Hair follicular keratinocyte (primary cell): ENCODE results near the gene CDKL5. TPM values are rescaled to one million over a fixed set of nuclear protein-coding genes. Genes with fewer than 3 reads are reported as not detected.

Experiments used
- total RNA-seq: library from RNA; depleted of rRNA; stranded (reverse); fragments of >200 nt; gene quantifications from 2 replicates; pipeline ENCODE4 v1.2.3, GENCODE V29; 2015

CDKL5 gene
- total RNA-seq: 0.84 and 3.4 TPM in 2 replicates

DNA sequence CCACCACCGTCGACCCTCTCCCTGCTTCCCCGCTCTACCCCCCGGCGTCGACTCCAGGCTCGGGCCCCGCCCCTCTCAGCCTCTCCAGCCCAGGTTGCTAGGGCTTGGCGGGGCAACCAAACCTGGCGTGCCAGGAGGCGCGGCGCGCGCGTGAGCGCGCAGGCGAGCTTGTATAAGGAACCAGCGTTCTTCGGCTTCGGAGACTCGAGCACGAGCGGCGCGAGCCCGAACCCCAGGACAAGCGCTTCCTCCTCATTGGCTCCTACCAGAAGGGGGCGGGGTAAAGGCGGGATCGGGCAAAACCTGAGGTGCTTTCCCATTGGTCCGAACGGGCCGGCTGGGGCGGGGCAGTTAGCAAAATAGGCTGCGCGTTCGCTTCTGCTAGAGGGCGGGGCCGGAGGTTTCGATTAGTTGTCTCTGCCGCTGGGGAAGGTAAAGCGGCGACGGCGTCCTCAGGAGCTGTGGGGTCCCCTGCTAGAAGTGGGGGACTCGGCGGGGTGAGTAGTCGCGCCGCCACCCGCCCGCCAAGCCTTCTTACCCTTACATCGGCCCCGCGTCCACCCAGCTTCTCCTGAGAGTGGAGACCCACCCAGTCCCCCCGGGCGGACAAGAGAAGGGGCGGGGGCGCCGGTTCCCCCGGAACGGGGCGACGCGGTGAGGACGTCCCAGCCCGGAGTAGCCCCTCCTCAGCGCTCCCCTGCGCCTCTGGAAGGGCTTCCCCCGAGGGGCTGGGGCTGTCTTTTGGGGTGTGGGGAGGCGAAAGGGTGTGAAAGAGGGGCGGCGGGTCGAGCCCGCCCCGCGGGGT lies at the start of gene CDKL5:
Gene CDKL5 (plus strand): TSS at position 410 of the 805 bp plus-strand sequence. CDS start 81,489 bp downstream, outside the sequence.

DNA sequence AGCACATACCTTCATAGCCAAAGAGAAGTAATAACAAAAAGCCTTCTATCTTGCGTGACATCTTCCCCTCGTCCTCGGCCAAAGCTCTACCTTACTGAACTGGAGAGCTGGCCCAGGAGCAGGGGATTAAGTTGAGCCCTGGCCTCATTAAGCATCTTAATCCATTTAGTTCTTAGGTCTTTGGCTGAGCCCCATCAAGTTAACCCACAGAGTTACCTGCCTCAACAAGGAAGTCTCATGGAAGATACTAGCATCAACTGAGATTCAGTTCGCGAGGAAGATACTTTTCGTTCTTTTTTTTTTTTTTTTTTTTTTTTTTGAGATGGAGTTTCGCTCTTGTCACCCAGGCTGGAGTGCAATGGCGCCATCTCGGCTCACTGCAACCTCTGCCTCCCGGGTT lies 246.6 kb downstream of the CDKL5 start, which contains the start of gene RS1:
Gene RS1 (minus strand): TSS at position 101 of the 400 bp plus-strand sequence. CDS start 40 bp downstream, at position 61.

Other genes with a start within 250 kb of the CDKL5 start
- gene BEND2, start 204.7 kb upstream of the CDKL5 start, total RNA-seq: not detected in 2 replicates
- gene SCML2, start 70.9 kb upstream of the CDKL5 start, total RNA-seq: 0.49 and 0.62 TPM in 2 replicates
- not detected in 2 replicates for gene RS1, start 246.5 kb downstream of the CDKL5 start, total RNA-seq